A673 (cell line): ENCODE data around the gene CREB3L4.

Experiments
- CTCF ChIP-seq: fragments of 300-800, 200-600 bp; sonication (generic); conservative IDR thresholded peaks from 2 replicates; pipeline ENCODE4 v1.5.1; 2017; ENCODE audit warnings: low read depth, mild to moderate bottlenecking, antibody characterized with exemption, low read length, moderate library complexity, mixed read lengths
- EZH2 ChIP-seq: fragments of 200-600 bp; sonication (generic); IDR thresholded peaks from 2 replicates; pipeline ENCODE4 v1.6.1; 2017; ENCODE audit warnings: borderline replicate concordance, low read depth, mild to moderate bottlenecking, mixed read lengths, antibody characterized with exemption, low read length; ENCODE audit not compliant: poor library complexity, severe bottlenecking

GRCh38 chr1:153942766-153943549, 24.7 kb upstream of the CREB3L4 start:
- TF ChIP-seq CTCF: no peak
- TF ChIP-seq EZH2: no peak
